Measurements from ENCODE around the gene PAGR1.

DNA sequence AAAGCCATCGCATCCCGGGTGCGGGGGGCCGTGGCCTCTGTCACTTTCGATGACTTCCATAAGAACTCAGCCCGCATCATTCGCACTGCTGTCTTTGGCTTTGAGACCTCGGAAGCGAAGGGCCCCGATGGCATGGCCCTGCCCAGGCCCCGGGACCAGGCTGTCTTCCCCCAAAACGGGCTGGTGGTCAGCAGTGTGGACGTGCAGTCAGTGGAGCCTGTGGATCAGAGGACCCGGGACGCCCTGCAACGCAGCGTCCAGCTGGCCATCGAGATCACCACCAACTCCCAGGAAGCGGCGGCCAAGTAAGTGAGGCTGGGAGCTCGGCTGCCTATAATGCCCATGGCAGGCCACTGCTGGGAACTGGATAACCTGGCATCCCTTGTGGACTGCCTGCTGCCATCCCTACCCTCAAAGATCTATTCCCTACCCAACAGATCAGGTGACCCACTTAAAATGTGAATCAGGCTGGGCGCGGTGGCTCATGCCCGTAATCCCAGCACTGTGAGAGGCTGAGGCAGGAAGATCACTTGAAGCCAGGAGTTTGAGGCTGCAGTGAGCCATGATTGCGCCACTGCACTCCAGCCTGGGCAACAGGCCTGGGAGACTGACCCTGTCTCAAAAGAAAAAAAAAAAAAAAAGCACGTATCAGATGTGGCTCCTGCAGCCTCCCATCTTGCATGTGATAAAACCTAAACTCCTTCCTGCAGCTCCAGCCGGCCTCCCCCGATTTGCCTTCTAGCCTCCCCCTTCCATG, 28.8 kb downstream of the PAGR1 start:
- TF ChIP-seq CTCF (IDR thresholded peaks at IDR 0.05), result no peak
- no peak for TF ChIP-seq POLR2A (IDR thresholded peaks at IDR 0.05)

Measured in lower leg skin (tissue), 3 donors.